HEK293 (cell line): ENCODE measurements around the gene LIMS4.
"Not testable (repeated sequence)": the region's sequence is repeated elsewhere in the genome, so short reads cannot be mapped to it uniquely, and the experiment has no call there.

ENCODE experiments used
- HOXD13 ChIP-seq: sonication (generic); formaldehyde crosslinking; IDR thresholded peaks from 2 replicates; pipeline ENCODE4 v1.8.0; 2022; ENCODE audit warnings: missing genetic modification reagents, borderline replicate concordance
- OSR2 ChIP-seq: fragments of 450-650 bp; formaldehyde crosslinking; IDR thresholded peaks from 2 replicates; pipeline ENCODE4 v1.5.1; 2016; ENCODE audit warnings: missing biosample characterization, missing genetic modification characterization
- YY1 ChIP-seq: fragments of 450-650 bp; formaldehyde crosslinking; IDR thresholded peaks from 2 replicates; pipeline ENCODE4 v1.5.1; 2018; ENCODE audit warnings: missing biosample characterization, missing genetic modification characterization
- ZNF211 ChIP-seq: fragments of 450-650 bp; formaldehyde crosslinking; IDR thresholded peaks from 2 replicates; pipeline ENCODE4 v1.5.1; 2016; ENCODE audit warnings: low read depth, missing biosample characterization, missing genetic modification characterization
- ZNF600 ChIP-seq: fragments of 450-650 bp; formaldehyde crosslinking; IDR thresholded peaks from 2 replicates; pipeline ENCODE4 v1.5.1; 2016; ENCODE audit warnings: missing biosample characterization, missing genetic modification characterization
- ZNF621 ChIP-seq: fragments of 450-650 bp; formaldehyde crosslinking; IDR thresholded peaks from 2 replicates; pipeline ENCODE4 v1.5.1; 2017; ENCODE audit warnings: missing biosample characterization, missing genetic modification characterization
- TF ChIP-seq, protein P1 (sequence below): fragments of 450-650 bp; formaldehyde crosslinking; IDR thresholded peaks from 2 replicates; pipeline ENCODE4 v1.5.1; 2016; ENCODE audit warnings: missing biosample characterization, missing genetic modification characterization
- TF ChIP-seq, protein P2 (sequence below): fragments of 450-650 bp; formaldehyde crosslinking; IDR thresholded peaks from 2 replicates; pipeline ENCODE4 v1.5.1; 2016; ENCODE audit warnings: missing biosample characterization, missing genetic modification characterization
- TF ChIP-seq, protein P3 (sequence below): fragments of 450-650 bp; formaldehyde crosslinking; IDR thresholded peaks from 2 replicates; pipeline ENCODE4 v1.5.1; 2016; ENCODE audit warnings: missing biosample characterization, missing genetic modification characterization

DNA sequence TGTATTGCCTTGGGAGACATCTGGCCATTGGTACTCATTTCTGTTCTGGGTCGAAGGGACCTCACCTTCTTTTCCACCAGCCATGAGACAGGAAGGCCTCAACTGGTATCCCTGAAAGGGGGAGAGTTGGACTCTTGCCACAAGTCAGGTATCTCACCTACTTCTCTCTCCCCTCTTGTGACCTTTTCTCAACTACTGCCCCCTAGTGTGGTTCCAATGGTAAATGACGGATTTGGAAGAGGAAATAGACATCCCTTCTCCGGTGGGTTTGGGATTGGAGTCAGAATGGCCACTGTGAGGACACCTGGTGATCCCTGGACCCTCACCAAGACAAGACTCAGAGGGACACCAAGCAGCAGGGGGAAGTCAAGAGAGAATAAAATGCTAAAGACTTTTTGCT is 21.9 kb upstream of the LIMS4 start:
- TF ChIP-seq YY1 (tag by site-specific recombination); HOXD13 (CRISPR knock-in tag); OSR2 (tag by site-specific recombination); ZNF600; ZNF211 (tag by site-specific recombination); ZNF621 (tag by site-specific recombination): not testable (repeated sequence)
- TF ChIP-seq, protein P1, sequence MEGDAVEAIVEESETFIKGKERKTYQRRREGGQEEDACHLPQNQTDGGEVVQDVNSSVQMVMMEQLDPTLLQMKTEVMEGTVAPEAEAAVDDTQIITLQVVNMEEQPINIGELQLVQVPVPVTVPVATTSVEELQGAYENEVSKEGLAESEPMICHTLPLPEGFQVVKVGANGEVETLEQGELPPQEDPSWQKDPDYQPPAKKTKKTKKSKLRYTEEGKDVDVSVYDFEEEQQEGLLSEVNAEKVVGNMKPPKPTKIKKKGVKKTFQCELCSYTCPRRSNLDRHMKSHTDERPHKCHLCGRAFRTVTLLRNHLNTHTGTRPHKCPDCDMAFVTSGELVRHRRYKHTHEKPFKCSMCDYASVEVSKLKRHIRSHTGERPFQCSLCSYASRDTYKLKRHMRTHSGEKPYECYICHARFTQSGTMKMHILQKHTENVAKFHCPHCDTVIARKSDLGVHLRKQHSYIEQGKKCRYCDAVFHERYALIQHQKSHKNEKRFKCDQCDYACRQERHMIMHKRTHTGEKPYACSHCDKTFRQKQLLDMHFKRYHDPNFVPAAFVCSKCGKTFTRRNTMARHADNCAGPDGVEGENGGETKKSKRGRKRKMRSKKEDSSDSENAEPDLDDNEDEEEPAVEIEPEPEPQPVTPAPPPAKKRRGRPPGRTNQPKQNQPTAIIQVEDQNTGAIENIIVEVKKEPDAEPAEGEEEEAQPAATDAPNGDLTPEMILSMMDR (tag by site-specific recombination) = not testable (repeated sequence)
- TF ChIP-seq, protein P2, sequence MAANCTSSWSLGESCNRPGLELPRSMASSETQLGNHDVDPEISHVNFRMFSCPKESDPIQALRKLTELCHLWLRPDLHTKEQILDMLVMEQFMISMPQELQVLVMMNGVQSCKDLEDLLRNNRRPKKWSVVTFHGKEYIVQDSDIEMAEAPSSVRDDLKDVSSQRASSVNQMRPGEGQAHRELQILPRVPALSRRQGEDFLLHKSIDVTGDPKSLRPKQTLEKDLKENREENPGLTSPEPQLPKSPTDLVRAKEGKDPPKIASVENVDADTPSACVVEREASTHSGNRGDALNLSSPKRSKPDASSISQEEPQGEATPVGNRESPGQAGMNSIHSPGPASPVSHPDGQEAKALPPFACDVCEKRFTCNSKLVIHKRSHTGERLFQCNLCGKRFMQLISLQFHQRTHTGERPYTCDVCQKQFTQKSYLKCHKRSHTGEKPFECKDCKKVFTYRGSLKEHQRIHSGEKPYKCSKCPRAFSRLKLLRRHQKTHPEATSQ = not testable (repeated sequence)
- TF ChIP-seq, protein P3, sequence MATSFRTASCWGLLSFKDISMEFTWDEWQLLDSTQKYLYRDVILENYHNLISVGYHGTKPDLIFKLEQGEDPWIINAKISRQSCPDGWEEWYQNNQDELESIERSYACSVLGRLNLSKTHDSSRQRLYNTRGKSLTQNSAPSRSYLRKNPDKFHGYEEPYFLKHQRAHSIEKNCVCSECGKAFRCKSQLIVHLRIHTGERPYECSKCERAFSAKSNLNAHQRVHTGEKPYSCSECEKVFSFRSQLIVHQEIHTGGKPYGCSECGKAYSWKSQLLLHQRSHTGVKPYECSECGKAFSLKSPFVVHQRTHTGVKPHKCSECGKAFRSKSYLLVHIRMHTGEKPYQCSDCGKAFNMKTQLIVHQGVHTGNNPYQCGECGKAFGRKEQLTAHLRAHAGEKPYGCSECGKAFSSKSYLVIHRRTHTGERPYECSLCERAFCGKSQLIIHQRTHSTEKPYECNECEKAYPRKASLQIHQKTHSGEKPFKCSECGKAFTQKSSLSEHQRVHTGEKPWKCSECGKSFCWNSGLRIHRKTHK (tag by site-specific recombination) = not testable (repeated sequence)
